Tibial nerve (tissue), 4 donors: Measurements from ENCODE around the gene HECTD2.
"Not testable (repeated sequence)": the region's sequence is repeated elsewhere in the genome, so short reads cannot be mapped to it uniquely, and the experiment has no call there.

ENCODE experiments used
- CTCF ChIP-seq, 5 experiments: fragments of 200-600 bp in 3 of 5; fragments of 450-650 bp in 2 of 5; sonication (generic) in 3 of 5; IDR thresholded peaks; one replicate each; pipeline ENCODE4 v1.5.1; 2016 to 2019; ENCODE audit warnings: antibody characterized with exemption in 5 of 5, mild to moderate bottlenecking in 3 of 5, moderate library complexity in 2 of 5
- EP300 ChIP-seq, 2 donors: sonication (generic); formaldehyde crosslinking; IDR thresholded peaks; one replicate each; pipeline ENCODE4 v1.6.1; 2017; ENCODE audit warnings: antibody characterized with exemption in 2 of 2, mild to moderate bottlenecking in 1 of 2
- POLR2A ChIP-seq, 2 donors: fragments of 450-650 bp; IDR thresholded peaks; one replicate each; pipeline ENCODE4 v1.6.1; 2017; ENCODE audit warnings: antibody characterized with exemption in 2 of 2, mild to moderate bottlenecking in 2 of 2, moderate library complexity in 2 of 2

- TF ChIP-seq EP300, POLR2A (IDR thresholded peaks at IDR 0.05): not testable (repeated sequence)
- peak in 2 of 5 experiments; percentile 14 to 38 for TF ChIP-seq CTCF (IDR thresholded peaks at IDR 0.05)
Measured at GRCh38 chr10:91369978-91370589, 40.1 kb upstream of the HECTD2 start.
